Cardiac muscle cell (in vitro differentiated cells and primary cell): ENCODE measurements around the gene NADK. TPM values are rescaled to one million over a fixed set of nuclear protein-coding genes. Genes with fewer than 3 reads are reported as not detected.

Experiments used
- DNase-seq, 2 donors: peaks; one replicate each; pipeline versions ENCODE4 v3.0.0 to v3.0.0-alpha.2; 2010 to 2017; ENCODE audit warnings: low read depth in 1 of 2, low spot score in 1 of 2
- H3K27ac ChIP-seq: fragments of 200-600 bp; sonication (generic); 2 replicates; pipeline ENCODE4 v1.5.1; 2016
- H3K27me3 ChIP-seq: fragments of 200-600 bp; sonication (generic); 2 replicates; pipeline ENCODE4 v1.6.0; 2016; ENCODE audit warnings: control low read depth
- H3K36me3 ChIP-seq: fragments of 200-600 bp; sonication (generic); 2 replicates; pipeline ENCODE4 v1.5.1; 2016; ENCODE audit warnings: control low read depth
- H3K4me1 ChIP-seq: fragments of 200-600 bp; sonication (generic); 2 replicates; pipeline ENCODE4 v1.8.1; 2017; ENCODE audit warnings: low read depth, mild to moderate bottlenecking, mixed run types
- H3K4me3 ChIP-seq: fragments of 200-600 bp; sonication (generic); 2 replicates; pipeline ENCODE4 v1.5.1; 2016; ENCODE audit warnings: mild to moderate bottlenecking
- H3K9me3 ChIP-seq: fragments of 200-600 bp; sonication (generic); 2 replicates; pipeline ENCODE4 v1.5.1; 2017; ENCODE audit warnings: low read depth, mild to moderate bottlenecking, control low read depth
- polyA plus RNA-seq: library from polyadenylated mRNA; unstranded; fragments of >200 nt; fragmentation: Nextera tagmentation; extraction: Ambion mirVana; gene quantifications from 2 replicates; pipeline ENCODE4 v1.2.1, GENCODE V29; 2016
- total RNA-seq: library from RNA; depleted of rRNA; stranded (reverse); fragments of >200 nt; gene quantifications from 2 replicates; pipeline ENCODE4 v1.2.3, GENCODE V29; 2016
- TF ChIP-seq, protein P1 (sequence below): IDR thresholded peaks from 2 replicates; pipeline ENCODE4 v1.5.1; 2012; ENCODE audit warnings: low read depth, mild to moderate bottlenecking, low read length

NADK gene
- total and polyA plus RNA-seq, 2 experiments from 2014 or later = 42.7 to 71.2 TPM

DNA sequence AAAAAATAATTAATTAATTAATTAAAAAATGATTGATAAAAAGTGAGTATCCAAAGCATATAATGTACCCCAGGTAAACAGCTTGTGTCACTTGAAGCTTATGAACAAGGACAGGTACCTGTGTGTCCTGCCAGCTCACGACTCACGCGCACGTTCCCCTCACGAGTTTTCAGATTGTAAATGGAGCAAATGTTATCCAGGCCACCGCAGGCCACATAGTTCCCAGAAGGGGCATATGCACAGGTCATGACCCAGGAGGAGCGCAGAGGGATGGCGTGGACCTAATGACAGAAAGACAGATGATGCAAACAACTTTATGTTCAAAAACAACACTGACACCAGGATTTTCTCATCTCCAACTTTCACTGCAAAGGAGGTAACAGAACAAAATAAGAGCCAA is 26.0 kb upstream of the NADK start:
- H3K4me3 ChIP-seq = no peak overlapping the region
- H3K27me3 ChIP-seq = no peaks in the 10 kb centered on the region
- peaks cover 42% of the 10 kb centered on the region for H3K36me3 ChIP-seq
- no peak overlapping the region for H3K27ac ChIP-seq
- no peak for DNase-seq
- H3K4me1 ChIP-seq = peaks cover 7% of the 10 kb centered on the region
- TF ChIP-seq, protein P1, sequence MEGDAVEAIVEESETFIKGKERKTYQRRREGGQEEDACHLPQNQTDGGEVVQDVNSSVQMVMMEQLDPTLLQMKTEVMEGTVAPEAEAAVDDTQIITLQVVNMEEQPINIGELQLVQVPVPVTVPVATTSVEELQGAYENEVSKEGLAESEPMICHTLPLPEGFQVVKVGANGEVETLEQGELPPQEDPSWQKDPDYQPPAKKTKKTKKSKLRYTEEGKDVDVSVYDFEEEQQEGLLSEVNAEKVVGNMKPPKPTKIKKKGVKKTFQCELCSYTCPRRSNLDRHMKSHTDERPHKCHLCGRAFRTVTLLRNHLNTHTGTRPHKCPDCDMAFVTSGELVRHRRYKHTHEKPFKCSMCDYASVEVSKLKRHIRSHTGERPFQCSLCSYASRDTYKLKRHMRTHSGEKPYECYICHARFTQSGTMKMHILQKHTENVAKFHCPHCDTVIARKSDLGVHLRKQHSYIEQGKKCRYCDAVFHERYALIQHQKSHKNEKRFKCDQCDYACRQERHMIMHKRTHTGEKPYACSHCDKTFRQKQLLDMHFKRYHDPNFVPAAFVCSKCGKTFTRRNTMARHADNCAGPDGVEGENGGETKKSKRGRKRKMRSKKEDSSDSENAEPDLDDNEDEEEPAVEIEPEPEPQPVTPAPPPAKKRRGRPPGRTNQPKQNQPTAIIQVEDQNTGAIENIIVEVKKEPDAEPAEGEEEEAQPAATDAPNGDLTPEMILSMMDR = no peak
- H3K9me3 ChIP-seq = no peaks in the 10 kb centered on the region

DNA sequence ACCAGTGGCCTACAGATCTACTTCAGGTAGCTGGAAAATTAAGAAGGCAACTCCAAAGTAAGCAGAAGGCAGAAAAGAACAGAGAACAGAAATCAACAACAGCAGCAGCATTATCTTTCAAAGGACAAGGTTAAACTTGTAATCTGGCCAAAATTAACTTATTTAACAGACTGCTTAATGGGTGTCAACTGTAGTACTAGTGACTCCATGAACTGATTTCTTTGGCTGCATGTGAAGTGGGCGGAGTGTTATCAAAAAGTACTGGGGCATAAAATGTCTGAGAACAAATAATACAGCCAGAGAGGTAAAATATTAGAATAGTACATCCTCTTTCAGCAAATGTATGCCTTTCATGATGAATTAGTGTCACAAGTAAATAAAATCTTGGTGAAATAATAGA is 24.6 kb upstream of the NADK start:
- no peak overlapping the region for H3K4me3 ChIP-seq
- TF ChIP-seq, protein P1 = no peak
- DNase-seq = no peak
- peaks cover 7% of the 10 kb centered on the region for H3K4me1 ChIP-seq
- peaks cover 35% of the 10 kb centered on the region for H3K36me3 ChIP-seq
- no peak overlapping the region for H3K27ac ChIP-seq
- no peaks in the 10 kb centered on the region for H3K9me3 ChIP-seq
- no peaks in the 10 kb centered on the region for H3K27me3 ChIP-seq

DNA sequence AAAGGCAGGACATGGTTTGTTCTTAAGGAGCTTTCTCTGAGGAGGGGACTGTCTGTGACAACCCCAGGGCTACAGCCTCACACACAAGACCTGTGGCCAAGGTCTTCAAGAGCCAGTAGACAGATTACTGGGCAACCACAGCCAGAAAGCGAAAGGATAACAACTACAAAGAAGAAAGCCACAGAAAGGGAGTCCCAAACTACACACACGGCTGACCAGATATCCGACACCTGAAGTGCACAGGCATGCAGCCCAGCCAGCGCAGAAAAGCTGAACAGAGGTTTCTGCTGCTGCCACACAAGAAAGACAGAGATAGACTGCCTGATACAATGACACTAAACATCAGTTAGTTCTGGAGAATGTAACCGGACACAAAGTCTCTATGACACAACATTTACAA is 21.4 kb upstream of the NADK start:
- TF ChIP-seq, protein P1 = no peak
- Histone ChIP-seq H3K9me3 (no peaks in the 10 kb centered on the region), H3K36me3 (peaks cover 27% of the 10 kb centered on the region), H3K4me1 (peaks cover 7% of the 10 kb centered on the region), H3K27ac (peak overlapping the region; percentile 1), H3K4me3 (no peak overlapping the region), H3K27me3 (no peaks in the 10 kb centered on the region)
- DNase-seq = no peak

DNA sequence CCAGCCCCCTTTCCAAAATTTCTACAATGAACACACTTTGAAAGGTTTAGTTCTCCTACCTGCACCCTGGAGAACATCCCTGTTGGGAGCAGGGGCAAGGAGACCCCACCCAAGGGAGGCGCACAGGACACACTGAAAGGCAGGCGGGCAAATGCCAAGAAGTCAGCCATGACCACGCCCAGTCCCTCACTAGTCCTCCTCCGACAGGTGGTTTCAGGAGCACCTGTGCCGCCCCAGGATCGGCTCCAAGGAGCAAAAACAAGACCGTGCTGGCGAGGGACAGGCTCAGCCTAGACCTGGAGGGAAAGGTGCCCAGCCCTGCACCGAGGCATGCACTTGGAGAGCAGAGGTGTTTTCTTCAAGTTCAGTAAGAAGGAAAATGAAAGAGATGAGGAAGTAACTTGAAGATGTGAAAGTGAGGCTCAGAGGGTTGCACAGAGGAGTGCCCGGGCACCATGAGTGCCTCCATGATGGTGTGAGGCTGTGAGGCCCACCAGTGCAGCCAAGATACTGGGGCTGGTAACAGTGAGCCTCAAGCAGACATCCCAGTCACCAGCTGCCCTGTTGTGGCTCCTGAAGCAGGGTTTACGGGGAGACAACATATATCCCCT is 19.6 kb upstream of the NADK start:
- Histone ChIP-seq H3K4me3 (no peak overlapping the region), H3K27me3 (no peaks in the 10 kb centered on the region), H3K9me3 (no peaks in the 10 kb centered on the region), H3K4me1 (peaks cover 7% of the 10 kb centered on the region), H3K27ac (no peak overlapping the region), H3K36me3 (peaks cover 21% of the 10 kb centered on the region)
- DNase-seq = no peak
- TF ChIP-seq, protein P1 = no peak

DNA sequence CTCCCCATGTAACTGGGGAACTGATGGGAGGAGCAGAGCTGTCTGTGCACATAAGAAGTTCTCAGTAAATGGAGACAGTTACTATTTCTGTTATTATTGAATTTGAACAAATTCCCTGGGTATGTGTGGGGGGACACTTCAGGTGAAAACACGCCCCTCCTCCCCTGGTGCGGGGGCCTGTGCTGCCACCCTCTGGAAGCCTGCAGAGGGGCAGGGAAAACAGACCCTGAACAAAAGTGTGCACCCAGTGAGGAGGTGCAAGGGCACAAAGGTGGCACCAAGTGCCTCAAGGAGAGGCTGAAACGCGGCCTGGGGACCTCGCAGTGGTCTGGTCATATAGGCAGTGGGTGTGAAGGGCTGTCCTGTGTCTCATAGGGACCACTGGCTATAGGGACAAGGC is 18.2 kb upstream of the NADK start:
- TF ChIP-seq, protein P1 = peak; percentile 27
- Histone ChIP-seq H3K4me3 (no peak overlapping the region), H3K27me3 (no peaks in the 10 kb centered on the region), H3K9me3 (no peaks in the 10 kb centered on the region), H3K4me1 (peaks cover 7% of the 10 kb centered on the region), H3K27ac (no peak overlapping the region), H3K36me3 (peaks cover 16% of the 10 kb centered on the region)
- no peak for DNase-seq
